Measurements from ENCODE around the gene INHBA. TPM values are rescaled to one million over a fixed set of nuclear protein-coding genes. Genes with fewer than 3 reads are reported as not detected.

The INHBA gene
- 0.60 and 1.0 TPM in 2 replicates for total RNA-seq

- peak; percentile 66 for DNase-seq
These were observed at the start of gene INHBA for GRCh38 chr7:41702635-41703371. Gene INHBA, minus strand, starts transcription at chr7:41703090. Its CDS starts 2,716 bp downstream, at chr7:41700374.

GRCh38 chr7:41752615-41753014, 49.7 kb upstream of the INHBA start:
- DNase-seq, result no peak

- no peak for DNase-seq
These were observed 48.0 kb upstream of the INHBA start for GRCh38 chr7:41750661-41751540.

GRCh38 chr7:41747961-41748360, 45.1 kb upstream of the INHBA start:
- no peak for DNase-seq

- no peak for DNase-seq
These were observed 42.6 kb upstream of the INHBA start for GRCh38 chr7:41745451-41745850.

GRCh38 chr7:41744161-41744560, 41.3 kb upstream of the INHBA start:
- no peak for DNase-seq

- no peak for DNase-seq
These were observed 39.6 kb upstream of the INHBA start for GRCh38 chr7:41742401-41743020.

GRCh38 chr7:41738806-41739205, 35.9 kb upstream of the INHBA start:
- DNase-seq, result no peak

- DNase-seq, result no peak
These were observed 35.4 kb upstream of the INHBA start for GRCh38 chr7:41738336-41738735.

GRCh38 chr7:41735206-41735605, 32.3 kb upstream of the INHBA start:
- DNase-seq, result no peak

- DNase-seq, result no peak
These were observed 30.0 kb upstream of the INHBA start for GRCh38 chr7:41732843-41733306.

- no peak for DNase-seq
These were observed 29.5 kb upstream of the INHBA start for GRCh38 chr7:41732436-41732785.

GRCh38 chr7:41731493-41732435, 28.9 kb upstream of the INHBA start:
- DNase-seq, result peak; percentile 37

- DNase-seq, result no peak
These were observed 27.8 kb upstream of the INHBA start for GRCh38 chr7:41730668-41731067.

GRCh38 chr7:41730161-41730560, 27.3 kb upstream of the INHBA start:
- DNase-seq, result no peak

GRCh38 chr7:41729059-41729458, 26.2 kb upstream of the INHBA start:
- DNase-seq, result no peak

GRCh38 chr7:41725013-41725412, 22.1 kb upstream of the INHBA start:
- DNase-seq, result no peak

GRCh38 chr7:41720886-41721285, 18.0 kb upstream of the INHBA start:
- DNase-seq, result no peak

- DNase-seq, result no peak
These were observed 17.2 kb upstream of the INHBA start for GRCh38 chr7:41720046-41720445.

- DNase-seq, result no peak
These were observed 13.8 kb upstream of the INHBA start for GRCh38 chr7:41716691-41717090.

GRCh38 chr7:41715000-41715399, 12.1 kb upstream of the INHBA start:
- no peak for DNase-seq
